Neural cell (in vitro differentiated cells): ENCODE results near the gene STON2. TPM values are rescaled to one million over a fixed set of nuclear protein-coding genes. Genes with fewer than 3 reads are reported as not detected.

ENCODE experiments used
- H2AFZ ChIP-seq: fragments of 200-600, 300-800 bp; sonication (generic), shearing (Covaris generic); 2 replicates; pipeline ENCODE4 v1.6.0; 2014; ENCODE audit warnings: low read depth, mild to moderate bottlenecking, antibody characterized with exemption, low read length, moderate library complexity
- H3F3A ChIP-seq: fragments of 200-600 bp; shearing (Covaris generic); 2 replicates; pipeline ENCODE4 v1.6.1; 2016; ENCODE audit warnings: mild to moderate bottlenecking, moderate library complexity, mixed read lengths, antibody characterized with exemption, low read length; ENCODE audit not compliant: insufficient read depth, poor library complexity, severe bottlenecking
- H3K27ac ChIP-seq: fragments of 200-600, 300-800 bp; sonication (generic), shearing (Covaris generic); 2 replicates; pipeline ENCODE4 v1.5.1; 2014; ENCODE audit warnings: mild to moderate bottlenecking, low read length, moderate library complexity
- H3K27me3 ChIP-seq: fragments of 300-800, 200-600 bp; sonication (generic), shearing (Covaris generic); 2 replicates; pipeline ENCODE4 v1.6.0; 2014; ENCODE audit warnings: mild to moderate bottlenecking, low read depth, low read length, moderate library complexity; ENCODE audit not compliant: insufficient read depth
- H3K36me3 ChIP-seq: fragments of 300-800, 200-600 bp; sonication (generic), shearing (Covaris generic); 2 replicates; pipeline ENCODE4 v1.5.1; 2014; ENCODE audit warnings: mild to moderate bottlenecking, antibody characterized with exemption, low read length, moderate library complexity; ENCODE audit not compliant: insufficient read depth
- H3K4me2 ChIP-seq: fragments of 300-800, 200-600 bp; sonication (generic), shearing (Covaris generic); 2 replicates; pipeline ENCODE4 v1.6.0; 2014; ENCODE audit warnings: mild to moderate bottlenecking, low read length
- H3K4me3 ChIP-seq: fragments of 300-800, 200-600 bp; sonication (generic), shearing (Covaris generic); 2 replicates; pipeline ENCODE4 v1.5.1; 2014; ENCODE audit warnings: mild to moderate bottlenecking, low read length, moderate library complexity
- H3K79me2 ChIP-seq: fragments of 200-600 bp; shearing (Covaris generic); replicated peaks from 2 replicates; pipeline ENCODE4 v1.6.0; 2014; ENCODE audit warnings: mild to moderate bottlenecking, low read length, moderate library complexity; ENCODE audit not compliant: insufficient read depth
- H3K9ac ChIP-seq: fragments of 300-800, 200-600 bp; sonication (generic), shearing (Covaris generic); 2 replicates; pipeline ENCODE4 v1.6.1; 2016; ENCODE audit warnings: mild to moderate bottlenecking, low read length, mixed read lengths
- H3K9me2 ChIP-seq: fragments of 200-600 bp; shearing (Covaris generic); 2 replicates; pipeline ENCODE4 v1.6.1; 2016; ENCODE audit warnings: mild to moderate bottlenecking, low read length, mixed read lengths; ENCODE audit not compliant: insufficient read depth
- H3K9me3 ChIP-seq: fragments of 200-600, 300-800 bp; sonication (generic), shearing (Covaris generic); 2 replicates; pipeline ENCODE4 v1.6.1; 2016; ENCODE audit warnings: mild to moderate bottlenecking, mixed run types, low read length, moderate library complexity, mixed read lengths
- H4K20me1 ChIP-seq: fragments of 200-600 bp; shearing (Covaris generic); 2 replicates; pipeline ENCODE4 v1.6.1; 2016; ENCODE audit warnings: mild to moderate bottlenecking, mixed run types; ENCODE audit not compliant: insufficient read depth
- EP300 ChIP-seq: fragments of 450-650 bp; conservative IDR thresholded peaks from 2 replicates; pipeline ENCODE4 v1.6.1; 2014; ENCODE audit warnings: antibody characterized with exemption, mild to moderate bottlenecking, moderate library complexity; ENCODE audit not compliant: poor library complexity, severe bottlenecking
- EZH2 ChIP-seq: fragments of 200-600, 300-800 bp; shearing (Covaris generic), sonication (generic); IDR thresholded peaks from 2 replicates; pipeline ENCODE4 v1.6.1; 2014; ENCODE audit warnings: antibody characterized with exemption, low read length, borderline replicate concordance, mild to moderate bottlenecking; ENCODE audit not compliant: insufficient read depth, poor library complexity, severe bottlenecking
- MXI1 ChIP-seq: fragments of 450-650 bp; conservative IDR thresholded peaks from 2 replicates; pipeline ENCODE4 v1.6.1; 2014; ENCODE audit warnings: antibody characterized with exemption, mild to moderate bottlenecking; ENCODE audit not compliant: poor library complexity, severe bottlenecking
- POLR2AphosphoS5 ChIP-seq: IDR thresholded peaks from 2 replicates; pipeline ENCODE4 v1.6.1; 2012
- RAD21 ChIP-seq: fragments of 450-650 bp; conservative IDR thresholded peaks from 2 replicates; pipeline ENCODE4 v1.6.1; 2014; ENCODE audit warnings: antibody characterized with exemption, mild to moderate bottlenecking, moderate library complexity
- REST ChIP-seq: IDR thresholded peaks from 2 replicates; pipeline ENCODE4 v1.6.1; 2012; ENCODE audit warnings: borderline replicate concordance
- SMC3 ChIP-seq: fragments of 450-650 bp; conservative IDR thresholded peaks from 2 replicates; pipeline ENCODE4 v1.6.1; 2014; ENCODE audit warnings: antibody characterized with exemption, mild to moderate bottlenecking, moderate library complexity; ENCODE audit not compliant: poor library complexity
- TAF1 ChIP-seq: IDR thresholded peaks from 2 replicates; pipeline ENCODE4 v1.6.1; 2012; ENCODE audit warnings: low read depth
- polyA plus RNA-seq: library from polyadenylated mRNA; depleted of rRNA; stranded (reverse); fragments of >200 nt; gene quantifications from 2 replicates; pipeline ENCODE4 v1.2.3, GENCODE V29; 2014
- TF ChIP-seq, protein P1 (sequence below): fragments of 450-650 bp; IDR thresholded peaks from 2 replicates; pipeline ENCODE4 v1.5.1; 2014; ENCODE audit warnings: antibody characterized with exemption, mild to moderate bottlenecking, moderate library complexity; ENCODE audit not compliant: poor library complexity, severe bottlenecking

Gene STON2
- polyA plus RNA-seq, 1 donor from 2014 or later = 11.3 TPM

GRCh38 chr14:81363746-81364378 is 36.3 kb downstream of the STON2 start:
- Histone ChIP-seq H4K20me1 (no peaks in the 10 kb centered on the region), H2AFZ (no peak overlapping the region), H3K4me3 (no peak overlapping the region), H3K36me3 (no peaks in the 10 kb centered on the region), H3F3A (no peaks in the 10 kb centered on the region), H3K9me3 (no peaks in the 10 kb centered on the region), H3K27ac (no peak overlapping the region), H3K79me2 (no peaks in the 10 kb centered on the region), H3K9ac (no peak overlapping the region), H3K9me2 (no peaks in the 10 kb centered on the region), H3K4me2 (no peak overlapping the region), H3K27me3 (no peaks in the 10 kb centered on the region)
- TF ChIP-seq RAD21 = no peak
- TF ChIP-seq EZH2 = no peak
- TF ChIP-seq, protein P1, sequence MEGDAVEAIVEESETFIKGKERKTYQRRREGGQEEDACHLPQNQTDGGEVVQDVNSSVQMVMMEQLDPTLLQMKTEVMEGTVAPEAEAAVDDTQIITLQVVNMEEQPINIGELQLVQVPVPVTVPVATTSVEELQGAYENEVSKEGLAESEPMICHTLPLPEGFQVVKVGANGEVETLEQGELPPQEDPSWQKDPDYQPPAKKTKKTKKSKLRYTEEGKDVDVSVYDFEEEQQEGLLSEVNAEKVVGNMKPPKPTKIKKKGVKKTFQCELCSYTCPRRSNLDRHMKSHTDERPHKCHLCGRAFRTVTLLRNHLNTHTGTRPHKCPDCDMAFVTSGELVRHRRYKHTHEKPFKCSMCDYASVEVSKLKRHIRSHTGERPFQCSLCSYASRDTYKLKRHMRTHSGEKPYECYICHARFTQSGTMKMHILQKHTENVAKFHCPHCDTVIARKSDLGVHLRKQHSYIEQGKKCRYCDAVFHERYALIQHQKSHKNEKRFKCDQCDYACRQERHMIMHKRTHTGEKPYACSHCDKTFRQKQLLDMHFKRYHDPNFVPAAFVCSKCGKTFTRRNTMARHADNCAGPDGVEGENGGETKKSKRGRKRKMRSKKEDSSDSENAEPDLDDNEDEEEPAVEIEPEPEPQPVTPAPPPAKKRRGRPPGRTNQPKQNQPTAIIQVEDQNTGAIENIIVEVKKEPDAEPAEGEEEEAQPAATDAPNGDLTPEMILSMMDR = no peak
- no peak for TF ChIP-seq MXI1
- TF ChIP-seq TAF1 = no peak
- TF ChIP-seq EP300 = no peak
- TF ChIP-seq SMC3 = no peak
- no peak for TF ChIP-seq POLR2AphosphoS5
- no peak for TF ChIP-seq REST

- no peaks in the 10 kb centered on the region for H3F3A ChIP-seq
- no peak overlapping the region for H3K27ac ChIP-seq
- no peaks in the 10 kb centered on the region for H3K36me3 ChIP-seq
- H3K4me2 ChIP-seq = no peak overlapping the region
- H3K9me3 ChIP-seq = peaks cover 5% of the 10 kb centered on the region
- no peak overlapping the region for H3K9ac ChIP-seq
- no peak overlapping the region for H2AFZ ChIP-seq
- no peaks in the 10 kb centered on the region for H3K79me2 ChIP-seq
- H3K9me2 ChIP-seq = no peaks in the 10 kb centered on the region
- no peak overlapping the region for H3K4me3 ChIP-seq
- H3K27me3 ChIP-seq = no peaks in the 10 kb centered on the region
- no peak for TF ChIP-seq RAD21
- TF ChIP-seq, protein P1 = no peak
- no peak for TF ChIP-seq TAF1
- TF ChIP-seq SMC3 = no peak
- no peak for TF ChIP-seq REST
- no peak for TF ChIP-seq EP300
- no peak for TF ChIP-seq MXI1
- H4K20me1 ChIP-seq = no peaks in the 10 kb centered on the region
Measured at GRCh38 chr14:81353691-81354323, 46.3 kb downstream of the STON2 start.
